Keratinocyte (primary cell): ENCODE measurements around the gene TMEM271. TPM values are rescaled to one million over a fixed set of nuclear protein-coding genes. Genes with fewer than 3 reads are reported as not detected.

Source experiments
- DNase-seq: peaks from one replicate; pipeline ENCODE4 v3.0.0-alpha.2; 2011; ENCODE audit warnings: low read depth, missing footprints, low spot score
- FAIRE-seq: peaks from 2 replicates; lab custom pipeline; 2011; peaks lifted over from hg19 to GRCh38; lab: Jason Lieb, UNC
- H2AFZ ChIP-seq: 2 replicates; pipeline ENCODE4 v1.6.0; 2012; ENCODE audit warnings: low read length, control low read depth, inconsistent platforms; ENCODE audit not compliant: control insufficient read depth
- H3K27ac ChIP-seq: 2 replicates; pipeline ENCODE4 v1.5.1; 2011; ENCODE audit warnings: low read length; ENCODE audit not compliant: control insufficient read depth, insufficient read depth
- H3K27me3 ChIP-seq: 3 replicates; pipeline ENCODE4 v1.6.0; 2011; ENCODE audit warnings: low read length; ENCODE audit not compliant: control insufficient read depth, insufficient read depth; ENCODE audit errors: extremely low read depth
- H3K36me3 ChIP-seq, 2 experiments: 2 replicates in 1 of 2; 3 replicates in 1 of 2; pipeline ENCODE4 v1.5.1; 2011; ENCODE audit warnings: low read length in 2 of 2, mild to moderate bottlenecking in 1 of 2; ENCODE audit not compliant: control insufficient read depth in 2 of 2, insufficient read depth in 2 of 2; ENCODE audit errors: extremely low read depth in 1 of 2
- H3K4me1 ChIP-seq: 3 replicates; pipeline ENCODE4 v1.5.1; 2011; ENCODE audit warnings: low read length; ENCODE audit not compliant: control insufficient read depth, insufficient read depth; ENCODE audit errors: extremely low read depth
- H3K4me2 ChIP-seq: 3 replicates; pipeline ENCODE4 v1.6.0; 2011; ENCODE audit warnings: low read depth, low read length; ENCODE audit not compliant: control insufficient read depth, insufficient read depth; ENCODE audit errors: extremely low read depth
- H3K4me3 ChIP-seq, 3 experiments: fragments of 200-600 bp in 1 of 3; sonication (generic) in 1 of 3; 2 replicates in 2 of 3; 3 replicates in 1 of 3; pipeline ENCODE4 v1.5.1; 2011 to 2016; ENCODE audit warnings: low read length in 3 of 3, mild to moderate bottlenecking in 3 of 3, control low read depth in 2 of 3, inconsistent platforms in 1 of 3, low read depth in 1 of 3, mixed read lengths in 1 of 3, mixed run types in 1 of 3, moderate library complexity in 1 of 3; ENCODE audit not compliant: control insufficient read depth in 2 of 3, insufficient read depth in 2 of 3; ENCODE audit errors: extremely low read depth in 1 of 3
- H3K79me2 ChIP-seq: 2 replicates; pipeline ENCODE4 v1.6.0; 2012; ENCODE audit warnings: low read length; ENCODE audit not compliant: control insufficient read depth, insufficient read depth
- H3K9ac ChIP-seq: 3 replicates; pipeline ENCODE4 v1.6.0; 2011; ENCODE audit warnings: low read length; ENCODE audit not compliant: control insufficient read depth, insufficient read depth; ENCODE audit errors: extremely low read depth
- H3K9me1 ChIP-seq: 3 replicates; pipeline ENCODE4 v1.6.0; 2011; ENCODE audit warnings: low read length; ENCODE audit not compliant: control insufficient read depth, insufficient read depth; ENCODE audit errors: extremely low read depth
- H3K9me3 ChIP-seq: 2 replicates; pipeline ENCODE4 v1.5.1; 2012; ENCODE audit warnings: low read depth, low read length; ENCODE audit not compliant: control insufficient read depth
- H4K20me1 ChIP-seq: 3 replicates; pipeline ENCODE4 v1.6.0; 2011; ENCODE audit warnings: low read length; ENCODE audit not compliant: control insufficient read depth, insufficient read depth; ENCODE audit errors: extremely low read depth
- CTCF ChIP-seq, 3 experiments: IDR thresholded peaks in 1 of 3; conservative IDR thresholded peaks in 1 of 3; optimal IDR thresholded peaks in 1 of 3; 2 replicates in 2 of 3; 3 replicates in 1 of 3; pipeline versions ENCODE3 to v1.5.1; 2011; ENCODE audit warnings: low read length in 3 of 3, mild to moderate bottlenecking in 3 of 3, moderate library complexity in 2 of 3, control low read depth in 1 of 3, inconsistent platforms in 1 of 3; ENCODE audit not compliant: insufficient read depth in 2 of 3; ENCODE audit errors: extremely low read depth in 1 of 3
- EZH2 ChIP-seq: IDR thresholded peaks from one replicate; pipeline ENCODE4 v1.6.1; 2012; ENCODE audit warnings: inconsistent platforms, mild to moderate bottlenecking, low read length, moderate library complexity
- dilution Hi-C: fragments of 300-500 bp; cut with MboI; formaldehyde crosslinking; loops from one replicate; pipeline ENCODE4 v1.7.0; 2020; ENCODE audit warnings: low sequenced_read_pairs; ENCODE audit not compliant: extremely low pct_ligation_motif_present
- polyA plus RNA-seq, 5 experiments: library from polyadenylated mRNA; depleted of rRNA in 3 of 5; stranded (reverse) in 3 of 5; stranded (forward) in 1 of 5; unstranded in 1 of 5; fragments of >200 nt; gene quantifications; 1 replicate in 1 of 5; 2 replicates in 3 of 5; 3 replicates in 1 of 5; pipeline versions ENCODE4 v1.2.1 to v1.2.3, GENCODE V29; 2011 to 2012; ENCODE audit warnings: missing spikeins in 2 of 5, low read depth in 1 of 5, low replicate concordance in 1 of 5

The TMEM271 gene
- polyA plus RNA-seq, 1 donor (not counting 4 experiments of a cell fraction or from before 2014, with no cell fraction given) = not detected

DNA sequence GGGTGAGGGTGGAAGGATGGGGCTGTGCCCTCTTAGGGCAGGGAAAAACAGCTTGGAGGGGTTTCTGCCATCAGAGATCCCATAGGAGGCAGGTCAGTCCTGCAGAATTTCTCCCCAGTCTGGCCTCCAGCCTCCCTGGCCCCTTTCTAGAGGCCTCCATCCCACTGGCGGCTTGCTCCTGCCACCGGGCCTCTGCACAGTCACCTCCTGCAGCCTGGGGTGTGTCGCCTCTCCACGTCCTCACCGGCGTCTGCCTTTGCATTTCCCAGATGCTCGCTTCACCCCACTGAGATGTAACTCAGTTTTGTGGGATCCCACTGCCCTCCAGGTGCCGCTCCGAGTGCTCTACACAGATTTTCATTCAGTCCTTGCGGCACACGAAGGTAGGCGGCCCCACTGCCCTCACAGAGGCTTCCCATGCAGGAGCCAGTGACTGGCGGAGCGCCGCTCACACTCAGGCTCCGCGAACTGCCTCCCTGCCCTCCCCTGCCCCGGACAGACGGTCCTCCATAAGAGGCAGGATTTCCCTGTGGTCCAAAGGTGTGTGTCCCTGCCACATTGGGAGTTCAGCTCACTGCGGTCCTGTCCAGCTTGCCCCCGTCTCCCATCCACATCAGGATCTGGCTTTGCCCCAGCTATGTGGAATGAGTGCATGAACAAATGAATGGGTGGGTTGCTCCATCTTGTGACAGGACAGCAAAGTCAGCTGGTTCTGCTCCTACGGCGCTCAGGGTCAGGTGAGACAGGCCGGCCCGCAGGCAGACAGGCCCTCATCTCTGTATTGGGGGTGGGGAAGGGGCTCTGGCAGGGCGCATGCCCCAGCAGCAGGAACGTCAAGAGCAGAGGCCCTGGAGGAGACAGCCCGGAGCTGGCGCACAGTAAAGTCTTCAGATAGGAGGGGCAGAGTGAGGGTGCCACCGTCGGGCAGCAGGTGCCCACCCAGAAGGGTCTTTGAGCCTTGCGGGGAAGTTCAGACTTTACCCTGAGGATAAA is 2.7 kb upstream of the TMEM271 start:
- Histone ChIP-seq H3K9ac (no peak overlapping the region), H3K9me1 (no peaks in the 10 kb centered on the region), H3K4me1 (peaks cover 10% of the 10 kb centered on the region), H3K4me2 (no peak overlapping the region), H3K9me3 (no peaks in the 10 kb centered on the region), H4K20me1 (peaks cover 3% of the 10 kb centered on the region), H3K36me3 (no peaks in the 10 kb centered on the region), H3K27ac (no peak overlapping the region), H3K79me2 (no peaks in the 10 kb centered on the region), H3K27me3 (peaks cover 52% of the 10 kb centered on the region), H3K4me3 (no peak overlapping the region), H2AFZ (no peak overlapping the region)
- DNase-seq (no peak), FAIRE-seq (no peak)
- dilution Hi-C loops = no loop called here
- TF ChIP-seq CTCF (optimal IDR thresholded peaks at IDR 0.05 in 1 of 3, IDR thresholded peaks at IDR 0.05 in 1 of 3, conservative IDR thresholded peaks at IDR 0.05 in 1 of 3; ENCODE audit: extremely low read depth in 1 of 3, insufficient read depth in 2 of 3, low read length in 3 of 3) (no peak), EZH2 (no peak)

GRCh38 chr4:577499-578450 is 1.7 kb upstream of the TMEM271 start:
- Histone ChIP-seq H3K4me3 (peak overlapping the region in 2 of 3 experiments; percentile 3 to 43), H3K9me1 (no peaks in the 10 kb centered on the region), H3K4me2 (peak overlapping the region; percentile 64), H3K4me1 (peaks cover 10% of the 10 kb centered on the region), H3K27ac (no peak overlapping the region), H3K27me3 (peaks cover 62% of the 10 kb centered on the region), H3K9ac (no peak overlapping the region), H3K79me2 (no peaks in the 10 kb centered on the region), H3K9me3 (no peaks in the 10 kb centered on the region), H2AFZ (no peak overlapping the region), H3K36me3 (no peaks in the 10 kb centered on the region), H4K20me1 (peaks cover 7% of the 10 kb centered on the region)
- TF ChIP-seq CTCF (optimal IDR thresholded peaks at IDR 0.05 in 1 of 3, IDR thresholded peaks at IDR 0.05 in 1 of 3, conservative IDR thresholded peaks at IDR 0.05 in 1 of 3; ENCODE audit: extremely low read depth in 1 of 3, insufficient read depth in 2 of 3, low read length in 3 of 3) (no peak), EZH2 (no peak)
- DNase-seq = no peak
- dilution Hi-C loops = no loop called here
- no peak for FAIRE-seq
